Umbilical cord (tissue), 1 donor: ENCODE measurements around the gene CEP72. TPM values are rescaled to one million over a fixed set of nuclear protein-coding genes. Genes with fewer than 3 reads are reported as not detected.

Source experiments
- total RNA-seq: library from RNA; depleted of rRNA; stranded (reverse); fragments of >200 nt; gene quantifications from one replicate; pipeline ENCODE4 v1.2.3, GENCODE V29; 2014; ENCODE audit warnings: low replicate concordance; ENCODE audit not compliant: insufficient read depth

Gene CEP72
- total RNA-seq, 1 donor from 2014 or later: 0.72 TPM

Other genes with a start within 250 kb of the CEP72 start
- gene EXOC3, start 169.2 kb upstream of the CEP72 start, total RNA-seq: 19.7 TPM
- gene SLC9A3, start 87.9 kb upstream of the CEP72 start, total RNA-seq: 2.4 TPM
- gene TPPP, start 81.0 kb downstream of the CEP72 start, total RNA-seq: 1.9 TPM
- 4.3 TPM for gene ZDHHC11B, start 172.4 kb downstream of the CEP72 start, total RNA-seq
- gene ZDHHC11, start 238.6 kb downstream of the CEP72 start, total RNA-seq: not detected